Progenitor cell of endocrine pancreas (in vitro differentiated cells): ENCODE results near the gene TRMT1. TPM values are rescaled to one million over a fixed set of nuclear protein-coding genes. Genes with fewer than 3 reads are reported as not detected.
A peak's percentile ranks its signal among the peaks of the same experiment; 100 is the strongest.

Source experiments
- DNase-seq: peaks from one replicate; pipeline ENCODE4 v3.0.0; 2021; ENCODE audit warnings: low spot score; ENCODE audit not compliant: unreplicated experiment
- H3K27ac Mint-ChIP-seq: 2 replicates; pipeline ENCODE4 v1.8.0; 2021; ENCODE audit warnings: mild to moderate bottlenecking, moderate library complexity, mixed read lengths
- H3K27me3 Mint-ChIP-seq: 2 replicates; pipeline ENCODE4 v1.8.0; 2021; ENCODE audit warnings: mixed read lengths
- H3K36me3 Mint-ChIP-seq: 2 replicates; pipeline ENCODE4 v1.8.0; 2022; ENCODE audit warnings: mixed read lengths; ENCODE audit not compliant: insufficient read depth
- H3K4me1 Mint-ChIP-seq: 2 replicates; pipeline ENCODE4 v1.8.0; 2021; ENCODE audit warnings: low read depth, mixed read lengths
- H3K4me3 Mint-ChIP-seq: 2 replicates; pipeline ENCODE4 v1.8.0; 2021; ENCODE audit warnings: low read depth, mild to moderate bottlenecking, moderate library complexity, mixed read lengths
- H3K9me3 Mint-ChIP-seq: 2 replicates; pipeline ENCODE4 v1.8.0; 2021; ENCODE audit warnings: low read depth, mixed read lengths
- total RNA-seq: library from RNA; stranded (reverse); gene quantifications from 2 replicates; pipeline ENCODE4 v1.2.1, GENCODE V29; 2021
- TF ChIP-seq, protein P1 (sequence below): fragments of 200-600 bp; sonication (generic); IDR thresholded peaks from one replicate; pipeline ENCODE4 v1.5.0; 2021; ENCODE audit warnings: antibody characterized with exemption, mild to moderate bottlenecking; ENCODE audit not compliant: unreplicated experiment

Gene TRMT1
- total RNA-seq, 1 donor from 2014 or later: 52.4 TPM

DNA sequence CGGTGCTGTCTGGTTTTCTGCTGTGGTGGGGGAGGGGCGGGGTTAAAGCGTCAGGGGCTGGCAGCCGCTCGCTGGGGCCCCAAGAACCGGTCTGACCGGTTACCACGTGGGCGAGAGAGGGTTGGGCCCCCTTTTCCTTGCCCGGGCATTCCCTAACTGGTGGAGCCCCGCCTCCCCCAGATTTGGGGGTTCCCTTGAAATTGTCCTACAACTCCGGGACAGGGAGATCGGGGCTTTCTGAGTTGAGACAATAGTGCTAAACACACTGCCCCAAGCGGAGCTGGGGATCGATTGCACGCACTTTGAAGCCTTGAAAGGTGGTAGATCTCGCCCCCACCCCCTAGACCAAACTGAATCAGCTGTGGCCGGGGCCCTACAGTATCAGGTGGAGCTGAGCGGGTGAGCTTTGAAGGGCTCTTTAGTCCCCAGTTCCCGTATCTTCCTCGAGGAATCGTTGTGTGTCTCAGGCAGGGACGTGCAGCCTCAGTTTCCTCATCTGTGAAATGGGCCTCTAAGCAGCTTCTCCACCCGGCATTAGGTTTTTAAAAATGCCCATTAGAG lies 38.5 kb upstream of the TRMT1 start:
- Mint-ChIP-seq H3K36me3 (peaks cover 10% of the 10 kb centered on the region), H3K27me3 (no peaks in the 10 kb centered on the region)
- TF ChIP-seq, protein P1, sequence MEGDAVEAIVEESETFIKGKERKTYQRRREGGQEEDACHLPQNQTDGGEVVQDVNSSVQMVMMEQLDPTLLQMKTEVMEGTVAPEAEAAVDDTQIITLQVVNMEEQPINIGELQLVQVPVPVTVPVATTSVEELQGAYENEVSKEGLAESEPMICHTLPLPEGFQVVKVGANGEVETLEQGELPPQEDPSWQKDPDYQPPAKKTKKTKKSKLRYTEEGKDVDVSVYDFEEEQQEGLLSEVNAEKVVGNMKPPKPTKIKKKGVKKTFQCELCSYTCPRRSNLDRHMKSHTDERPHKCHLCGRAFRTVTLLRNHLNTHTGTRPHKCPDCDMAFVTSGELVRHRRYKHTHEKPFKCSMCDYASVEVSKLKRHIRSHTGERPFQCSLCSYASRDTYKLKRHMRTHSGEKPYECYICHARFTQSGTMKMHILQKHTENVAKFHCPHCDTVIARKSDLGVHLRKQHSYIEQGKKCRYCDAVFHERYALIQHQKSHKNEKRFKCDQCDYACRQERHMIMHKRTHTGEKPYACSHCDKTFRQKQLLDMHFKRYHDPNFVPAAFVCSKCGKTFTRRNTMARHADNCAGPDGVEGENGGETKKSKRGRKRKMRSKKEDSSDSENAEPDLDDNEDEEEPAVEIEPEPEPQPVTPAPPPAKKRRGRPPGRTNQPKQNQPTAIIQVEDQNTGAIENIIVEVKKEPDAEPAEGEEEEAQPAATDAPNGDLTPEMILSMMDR: peak; percentile 30

GRCh38 chr19:13154241-13154778 lies 37.8 kb upstream of the TRMT1 start:
- H3K27ac Mint-ChIP-seq: peak overlapping the region; percentile 100
- H3K36me3 Mint-ChIP-seq: peaks cover 10% of the 10 kb centered on the region
- no peaks in the 10 kb centered on the region for H3K27me3 Mint-ChIP-seq
- TF ChIP-seq, protein P1: no peak
- H3K4me3 Mint-ChIP-seq: peak overlapping the region; percentile 96
- DNase-seq: peak; percentile 40
- H3K4me1 Mint-ChIP-seq: peaks cover 17% of the 10 kb centered on the region
- H3K9me3 Mint-ChIP-seq: no peaks in the 10 kb centered on the region

More for the DNA sequence above, 38.5 kb upstream of the TRMT1 start:
- Mint-ChIP-seq H3K4me3 (peak overlapping the region; percentile 96), H3K9me3 (no peaks in the 10 kb centered on the region), H3K27ac (peak overlapping the region; percentile 100), H3K4me1 (peaks cover 16% of the 10 kb centered on the region)
- peak; percentile 93 for DNase-seq

DNA sequence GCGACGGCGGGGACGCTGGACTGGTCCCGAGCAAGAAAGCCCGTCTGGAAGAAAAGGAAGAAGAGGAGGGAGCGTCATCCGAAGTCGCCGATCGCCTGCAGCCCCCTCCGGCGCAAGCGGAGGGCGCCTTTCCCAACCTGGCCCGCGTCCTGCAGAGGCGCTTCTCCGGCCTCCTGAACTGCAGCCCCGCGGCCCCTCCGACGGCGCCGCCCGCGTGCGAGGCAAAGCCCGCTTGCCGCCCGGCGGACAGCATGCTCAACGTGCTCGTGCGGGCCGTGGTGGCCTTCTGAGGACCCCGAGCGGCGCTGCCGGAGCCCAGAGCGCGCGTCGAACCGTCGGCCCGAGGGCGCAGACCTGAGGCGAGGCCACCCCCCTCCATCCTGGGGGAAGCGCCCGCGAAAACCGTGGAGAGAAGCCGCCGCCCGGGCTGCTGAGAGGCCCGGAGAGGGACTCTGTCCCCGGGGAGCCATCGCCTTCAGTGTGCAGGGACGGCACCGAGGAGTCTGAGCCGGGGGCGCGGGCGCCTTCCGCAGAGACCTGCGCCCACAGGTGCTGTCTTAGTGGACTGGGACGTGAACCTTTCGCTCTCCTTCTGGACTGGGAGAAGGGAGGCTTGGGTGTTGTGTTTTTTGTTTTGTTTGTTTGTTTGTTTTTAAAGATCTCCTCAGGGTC lies 37.2 kb upstream of the TRMT1 start:
- TF ChIP-seq, protein P1: no peak
- Mint-ChIP-seq H3K9me3 (no peaks in the 10 kb centered on the region), H3K27me3 (no peaks in the 10 kb centered on the region), H3K4me1 (peaks cover 21% of the 10 kb centered on the region), H3K27ac (peak overlapping the region; percentile 100), H3K36me3 (peaks cover 10% of the 10 kb centered on the region), H3K4me3 (peak overlapping the region; percentile 96)
- DNase-seq: peak; percentile 23

DNA sequence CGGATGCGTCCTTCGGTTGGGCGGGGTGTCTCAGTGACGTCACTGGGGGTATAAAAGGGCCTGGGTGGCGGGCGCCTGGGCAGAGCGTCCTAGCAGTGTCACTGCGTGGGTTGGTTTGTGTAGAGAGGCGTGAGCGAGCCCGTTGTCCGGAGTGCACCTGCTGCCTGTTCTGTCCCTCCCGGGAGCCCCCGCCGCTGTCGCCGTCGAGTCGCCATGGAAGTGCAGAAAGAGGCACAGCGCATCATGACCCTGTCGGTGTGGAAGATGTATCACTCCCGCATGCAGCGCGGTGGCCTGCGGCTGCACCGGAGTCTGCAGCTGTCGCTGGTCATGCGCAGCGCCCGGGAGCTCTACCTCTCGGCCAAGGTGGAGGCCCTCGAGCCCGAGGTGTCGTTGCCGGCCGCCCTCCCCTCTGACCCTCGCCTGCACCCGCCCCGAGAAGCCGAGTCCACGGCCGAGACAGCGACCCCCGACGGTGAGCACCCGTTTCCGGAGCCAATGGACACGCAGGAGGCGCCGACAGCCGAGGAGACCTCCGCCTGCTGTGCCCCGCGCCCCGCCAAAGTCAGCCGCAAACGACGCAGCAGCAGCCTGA lies 36.5 kb upstream of the TRMT1 start:
- Mint-ChIP-seq H3K27ac (peak overlapping the region; percentile 100), H3K4me1 (peaks cover 21% of the 10 kb centered on the region), H3K9me3 (no peaks in the 10 kb centered on the region), H3K36me3 (peaks cover 10% of the 10 kb centered on the region), H3K4me3 (peak overlapping the region; percentile 96), H3K27me3 (no peaks in the 10 kb centered on the region)
- TF ChIP-seq, protein P1: peak; percentile 30
- peak; percentile 96 for DNase-seq

DNA sequence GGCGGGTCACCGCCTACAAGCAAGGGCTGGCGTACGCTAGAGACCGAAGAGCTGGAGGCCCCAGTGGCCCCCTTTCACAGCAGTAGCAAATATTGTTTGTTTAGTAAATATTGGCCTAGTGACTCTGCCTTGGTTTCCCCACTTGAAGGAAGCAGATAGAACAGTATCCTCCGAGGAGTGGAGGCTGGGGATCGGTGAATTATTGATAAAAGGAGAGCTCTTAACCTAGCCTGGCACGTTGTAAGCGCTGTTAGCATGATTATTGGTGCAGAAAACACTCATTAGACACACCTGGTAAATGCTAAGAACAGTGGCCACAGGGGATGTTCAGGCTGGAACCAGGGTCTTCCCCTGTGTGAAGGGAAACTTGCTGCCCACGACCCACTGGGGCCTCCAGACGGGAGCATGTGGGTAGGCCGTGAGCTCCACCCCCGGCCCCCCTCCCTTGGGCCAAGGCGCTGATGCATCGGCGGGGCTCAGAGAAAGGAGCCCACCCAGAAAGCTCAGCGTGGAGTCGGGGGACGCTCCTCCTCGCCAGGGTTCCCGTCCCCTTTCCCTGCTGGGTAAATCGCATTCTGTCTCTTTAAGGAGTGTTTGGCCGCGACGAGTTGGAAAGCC lies 35.9 kb upstream of the TRMT1 start:
- Mint-ChIP-seq H3K4me1 (peaks cover 19% of the 10 kb centered on the region), H3K36me3 (peaks cover 10% of the 10 kb centered on the region), H3K4me3 (peak overlapping the region; percentile 96), H3K27me3 (no peaks in the 10 kb centered on the region), H3K9me3 (no peaks in the 10 kb centered on the region), H3K27ac (peak overlapping the region; percentile 100)
- TF ChIP-seq, protein P1: no peak
- DNase-seq: no peak
